Measurements from ENCODE around the gene OBSCN. TPM values are rescaled to one million over a fixed set of nuclear protein-coding genes. Genes with fewer than 3 reads are reported as not detected.

OBSCN gene
- total RNA-seq, 2 experiments from 2014 or later = 29.5 to 45.2 TPM

DNA sequence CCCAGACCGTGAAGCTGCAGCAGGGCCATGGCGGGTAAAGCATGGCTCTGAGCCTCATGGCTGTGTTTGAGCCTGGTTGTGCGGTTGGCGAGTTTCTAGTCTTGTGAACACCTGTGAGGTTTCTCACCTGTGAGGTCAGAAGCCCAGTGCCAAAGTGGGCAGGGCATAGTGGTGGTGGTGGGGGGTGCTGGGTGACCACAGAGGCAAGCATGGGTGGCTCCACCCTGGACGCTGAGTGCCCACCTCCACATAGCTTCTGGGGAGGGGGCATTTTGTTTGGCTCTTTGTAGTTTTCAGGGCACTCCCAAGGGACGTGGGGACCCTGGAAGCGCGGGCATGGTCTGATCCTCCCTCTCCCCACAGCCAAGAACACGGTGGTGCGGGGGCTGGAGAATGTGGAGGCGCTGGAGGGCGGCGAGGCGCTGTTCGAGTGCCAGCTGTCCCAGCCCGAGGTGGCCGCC lies 107.7 kb downstream of the OBSCN start:
- BruUV-seq (replicated peaks) = no TSS peak
- Histone ChIP-seq H4K20me1 (ENCODE audit: insufficient read depth, low read length) (no peaks in the 10 kb centered on the region), H2AFZ (ENCODE audit: low read length) (no peak overlapping the region), H3K4me2 (ENCODE audit: low read length) (no peak overlapping the region), H3K36me3 (ENCODE audit: insufficient read depth, low read length) (peaks cover 17% of the 10 kb centered on the region), H3K9me3 (ENCODE audit: low read length) (no peaks in the 10 kb centered on the region), H3K4me1 (ENCODE audit: insufficient read depth, low read length, poor library complexity, severe bottlenecking) (no peaks in the 10 kb centered on the region), H3K4me3 (ENCODE audit: low read depth, low read length, poor library complexity, severe bottlenecking) (no peak overlapping the region), H3K9me2 (ENCODE audit: insufficient read depth, low read length) (no peaks in the 10 kb centered on the region), H3K27ac (ENCODE audit: low read depth, low read length, poor library complexity, severe bottlenecking) (no peak overlapping the region), H3K79me2 (ENCODE audit: insufficient read depth, low read depth, low read length) (no peaks in the 10 kb centered on the region)
- no peak for DNase-seq (ENCODE audit: low spot score)
- ChIA-PET POLR2A (no interaction called here), CTCF (ENCODE audit: unreplicated experiment) (no interaction called here)
- no peak for TF ChIP-seq EZH2phosphoT487 (IDR thresholded peaks at IDR 0.05; ENCODE audit: borderline replicate concordance, low read depth, low read length)
- intact Hi-C loops (cut with micrococcal nuclease; ENCODE audit: unreplicated experiment) = no loop called here

- BruUV-seq (replicated peaks) = no TSS peak
- H3K4me1 ChIP-seq (ENCODE audit: insufficient read depth, low read length, poor library complexity, severe bottlenecking) = no peaks in the 10 kb centered on the region
- H3K27ac ChIP-seq (ENCODE audit: low read depth, low read length, poor library complexity, severe bottlenecking) = no peak overlapping the region
- ChIA-PET CTCF (ENCODE audit: unreplicated experiment) (no interaction called here), POLR2A (no interaction called here)
- TF ChIP-seq CTCF (conservative IDR thresholded peaks at IDR 0.05; ENCODE audit: low read length) (no peak), EZH2phosphoT487 (IDR thresholded peaks at IDR 0.05; ENCODE audit: borderline replicate concordance, low read depth, low read length) (no peak)
- no peak overlapping the region for H3K4me3 ChIP-seq (ENCODE audit: low read depth, low read length, poor library complexity, severe bottlenecking)
- H2AFZ ChIP-seq (ENCODE audit: low read length) = no peak overlapping the region
- intact Hi-C loops (cut with micrococcal nuclease; ENCODE audit: unreplicated experiment) = no loop called here
- DNase-seq (ENCODE audit: low spot score) = no peak
- no peaks in the 10 kb centered on the region for H3K9me2 ChIP-seq (ENCODE audit: insufficient read depth, low read length)
- H4K20me1 ChIP-seq (ENCODE audit: insufficient read depth, low read length) = no peaks in the 10 kb centered on the region
- H3K79me2 ChIP-seq (ENCODE audit: insufficient read depth, low read depth, low read length) = no peaks in the 10 kb centered on the region
- peaks cover 20% of the 10 kb centered on the region for H3K36me3 ChIP-seq (ENCODE audit: insufficient read depth, low read length)
- H3K9me3 ChIP-seq (ENCODE audit: low read length) = no peaks in the 10 kb centered on the region
- no peak overlapping the region for H3K4me2 ChIP-seq (ENCODE audit: low read length)
These were observed 108.2 kb downstream of the OBSCN start for GRCh38 chr1:228315945-228316588.

DNA sequence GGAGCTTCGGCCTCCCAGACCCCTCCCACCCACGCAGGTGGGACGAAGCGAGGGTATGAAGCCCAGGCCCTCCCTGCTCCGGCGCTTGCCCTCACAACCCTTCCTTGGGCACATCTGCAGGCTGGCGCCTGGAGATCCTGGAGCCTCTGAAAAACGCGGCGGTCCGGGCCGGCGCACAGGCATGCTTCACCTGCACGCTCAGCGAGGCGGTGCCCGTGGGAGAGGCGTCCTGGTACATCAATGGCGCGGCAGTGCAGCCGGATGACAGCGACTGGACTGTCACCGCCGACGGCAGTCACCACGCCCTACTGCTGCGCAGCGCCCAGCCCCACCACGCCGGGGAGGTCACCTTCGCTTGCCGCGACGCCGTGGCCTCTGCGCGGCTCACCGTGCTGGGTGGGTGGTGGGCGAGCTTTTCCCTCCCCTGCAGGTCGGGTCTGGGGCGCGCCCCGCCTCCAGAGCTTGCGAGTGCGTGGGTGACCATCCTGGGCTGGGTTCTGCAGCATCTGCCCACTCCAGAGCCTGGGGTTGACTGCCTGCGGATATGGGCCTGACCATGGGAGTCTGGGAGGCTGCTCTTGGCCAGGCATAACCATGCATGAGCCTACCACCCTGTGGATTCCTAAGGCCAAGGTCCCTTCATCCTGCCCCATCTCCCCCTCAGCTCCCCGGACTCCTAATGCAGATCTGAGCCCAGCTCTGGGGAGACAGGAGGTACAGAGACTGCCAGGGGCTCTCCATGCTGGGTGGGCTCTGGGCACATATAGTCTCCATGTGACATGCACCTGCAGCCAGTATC lies 108.9 kb downstream of the OBSCN start:
- POLR2A ChIA-PET = interaction anchor here (0.5 kb wide), 1 partner anchor 1512 kb away, joined by 4 read pairs; no protein-coding TSS in a partner anchor
- H4K20me1 ChIP-seq (ENCODE audit: insufficient read depth, low read length) = no peaks in the 10 kb centered on the region
- H3K9me2 ChIP-seq (ENCODE audit: insufficient read depth, low read length) = no peaks in the 10 kb centered on the region
- no peaks in the 10 kb centered on the region for H3K9me3 ChIP-seq (ENCODE audit: low read length)
- H3K4me2 ChIP-seq (ENCODE audit: low read length) = no peak overlapping the region
- CTCF ChIA-PET (ENCODE audit: unreplicated experiment) = no interaction called here
- intact Hi-C loops (cut with micrococcal nuclease; ENCODE audit: unreplicated experiment) = no loop called here
- H3K4me3 ChIP-seq (ENCODE audit: low read depth, low read length, poor library complexity, severe bottlenecking) = no peak overlapping the region
- H2AFZ ChIP-seq (ENCODE audit: low read length) = no peak overlapping the region
- no peak for DNase-seq (ENCODE audit: low spot score)
- no TSS peak for BruUV-seq (replicated peaks)
- H3K4me1 ChIP-seq (ENCODE audit: insufficient read depth, low read length, poor library complexity, severe bottlenecking) = no peaks in the 10 kb centered on the region
- peaks cover 20% of the 10 kb centered on the region for H3K36me3 ChIP-seq (ENCODE audit: insufficient read depth, low read length)
- H3K27ac ChIP-seq (ENCODE audit: low read depth, low read length, poor library complexity, severe bottlenecking) = no peak overlapping the region
- TF ChIP-seq EZH2phosphoT487 (IDR thresholded peaks at IDR 0.05; ENCODE audit: borderline replicate concordance, low read depth, low read length) (no peak), CTCF (conservative IDR thresholded peaks at IDR 0.05; ENCODE audit: low read length) (no peak)
- H3K79me2 ChIP-seq (ENCODE audit: insufficient read depth, low read depth, low read length) = no peaks in the 10 kb centered on the region

Data from OCI-LY7 (cell line).